ENCODE data around the gene NTSR2. TPM values are rescaled to one million over a fixed set of nuclear protein-coding genes. Genes with fewer than 3 reads are reported as not detected.
A peak's percentile ranks its signal among the peaks of the same experiment; 100 is the strongest.

Gene NTSR2
- total RNA-seq, 1 experiment from 2014 or later, result not detected

DNA sequence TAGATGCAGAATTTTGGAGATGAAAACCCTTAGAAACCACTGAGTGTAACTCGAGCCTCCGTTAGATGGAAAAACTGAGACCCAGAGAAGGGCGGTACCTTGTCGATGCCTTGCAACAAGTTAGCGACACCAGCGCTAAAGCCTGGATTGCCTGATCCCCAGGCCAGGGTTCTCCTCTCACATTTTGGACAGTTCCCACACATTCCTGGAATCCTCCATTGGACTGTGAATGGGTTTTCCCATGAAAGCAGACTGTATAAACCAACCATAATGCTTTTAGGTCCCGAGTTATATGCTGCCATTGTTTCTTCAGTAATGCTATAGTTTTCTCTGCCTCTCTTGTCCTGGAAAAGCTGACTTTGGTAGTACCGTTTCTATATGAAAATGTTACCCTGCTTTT is 39.3 kb upstream of the NTSR2 start:
- H3K9me3 ChIP-seq (replicated peaks), result 0 out of 2 replicates have a peak, but pooled peaks cover 3% of the 10 kb centered on the region
- peak overlapping the region; percentile 78; the same call in 1 of the 2 replicates for H3K27ac ChIP-seq
- no peak for DNase-seq (ENCODE audit: low read depth in 1 of 2, low spot score in 2 of 2)
- H3K4me3 ChIP-seq, result no peak overlapping the region
- no peaks in the 10 kb centered on the region for H3K36me3 ChIP-seq
- H3K27me3 ChIP-seq (replicated peaks), result no peaks in the 10 kb centered on the region
- H3K4me1 ChIP-seq (replicated peaks), result peaks cover 32% of the 10 kb centered on the region

DNA sequence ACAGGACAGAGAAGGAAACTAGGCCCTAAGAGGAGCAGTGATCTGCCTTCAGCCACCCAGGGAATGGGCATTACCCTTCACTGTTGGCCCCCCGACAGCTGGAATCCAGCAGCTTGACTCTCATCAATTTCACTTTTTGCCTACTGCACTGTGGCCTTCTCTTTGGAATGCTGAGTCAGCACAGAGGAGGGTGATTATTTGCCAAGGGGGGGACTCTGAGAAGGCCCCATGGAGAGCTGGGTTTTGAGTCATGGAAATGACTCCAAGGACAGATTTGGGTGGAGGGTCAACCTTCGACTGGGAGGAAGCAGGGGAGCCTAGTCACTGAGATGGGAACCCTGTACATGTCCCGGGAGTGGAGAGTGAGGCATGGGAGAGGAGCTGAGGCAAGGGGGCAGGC is 38.1 kb upstream of the NTSR2 start:
- Histone ChIP-seq H3K9me3 (replicated peaks) (0 out of 2 replicates have a peak, but pooled peaks cover 3% of the 10 kb centered on the region), H3K36me3 (no peaks in the 10 kb centered on the region), H3K4me3 (no peak overlapping the region), H3K27ac (no peak overlapping the region), H3K4me1 (replicated peaks) (peaks cover 44% of the 10 kb centered on the region), H3K27me3 (replicated peaks) (no peaks in the 10 kb centered on the region)
- DNase-seq (ENCODE audit: low read depth in 1 of 2, low spot score in 2 of 2), result no peak

GRCh38 chr2:11705711-11706110 is 35.7 kb upstream of the NTSR2 start:
- H3K36me3 ChIP-seq, result no peaks in the 10 kb centered on the region
- 0 out of 2 replicates have a peak, but pooled peaks cover 3% of the 10 kb centered on the region for H3K9me3 ChIP-seq (replicated peaks)
- peaks cover 32% of the 10 kb centered on the region for H3K4me1 ChIP-seq (replicated peaks)
- no peak for DNase-seq (ENCODE audit: low read depth in 1 of 2, low spot score in 2 of 2)
- no peaks in the 10 kb centered on the region for H3K27me3 ChIP-seq (replicated peaks)
- no peak overlapping the region for H3K27ac ChIP-seq
- H3K4me3 ChIP-seq, result no peak overlapping the region

DNA sequence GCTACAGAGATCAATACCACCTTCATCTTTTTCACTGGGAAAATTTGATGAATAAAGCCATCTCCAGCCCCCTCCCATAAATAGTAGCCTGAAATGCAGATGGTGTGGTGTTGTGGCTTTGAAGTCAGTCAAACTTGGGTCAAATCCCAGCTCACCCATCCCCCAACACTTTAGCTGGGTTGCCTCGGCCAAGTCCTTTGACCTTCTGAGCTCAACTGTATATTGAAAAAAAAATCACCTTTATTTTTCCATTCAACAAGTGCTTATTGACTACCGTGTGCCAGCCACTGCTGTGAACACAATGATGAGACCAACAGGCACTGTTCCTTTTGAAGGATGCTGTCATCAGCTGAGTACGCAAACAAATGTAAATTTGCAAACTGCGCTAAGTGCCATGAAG is 35.1 kb upstream of the NTSR2 start:
- H3K36me3 ChIP-seq, result no peaks in the 10 kb centered on the region
- H3K4me1 ChIP-seq (replicated peaks), result peaks cover 26% of the 10 kb centered on the region
- H3K4me3 ChIP-seq, result no peak overlapping the region
- H3K9me3 ChIP-seq (replicated peaks), result 0 out of 2 replicates have a peak, but pooled peaks cover 3% of the 10 kb centered on the region
- DNase-seq (ENCODE audit: low read depth in 1 of 2, low spot score in 2 of 2), result no peak
- no peak overlapping the region for H3K27ac ChIP-seq
- no peaks in the 10 kb centered on the region for H3K27me3 ChIP-seq (replicated peaks)

- Histone ChIP-seq H3K9me3 (replicated peaks) (0 out of 2 replicates have a peak, but pooled peaks cover 3% of the 10 kb centered on the region), H3K4me3 (no peak overlapping the region), H3K27ac (no peak overlapping the region), H3K4me1 (replicated peaks) (peaks cover 17% of the 10 kb centered on the region), H3K27me3 (replicated peaks) (no peaks in the 10 kb centered on the region), H3K36me3 (no peaks in the 10 kb centered on the region)
- DNase-seq (ENCODE audit: low read depth in 1 of 2, low spot score in 2 of 2), result peak in 1 of 2 experiments; percentile 55
These were observed 33.7 kb upstream of the NTSR2 start for GRCh38 chr2:11703700-11704099.

- Histone ChIP-seq H3K27ac (no peak overlapping the region), H3K36me3 (no peaks in the 10 kb centered on the region), H3K4me3 (no peak overlapping the region), H3K27me3 (replicated peaks) (no peaks in the 10 kb centered on the region), H3K9me3 (replicated peaks) (0 out of 2 replicates have a peak, but pooled peaks cover 3% of the 10 kb centered on the region), H3K4me1 (replicated peaks) (peaks cover 25% of the 10 kb centered on the region)
- no peak for DNase-seq (ENCODE audit: low read depth in 1 of 2, low spot score in 2 of 2)
These were observed 33.0 kb upstream of the NTSR2 start for GRCh38 chr2:11702946-11703345.

DNA sequence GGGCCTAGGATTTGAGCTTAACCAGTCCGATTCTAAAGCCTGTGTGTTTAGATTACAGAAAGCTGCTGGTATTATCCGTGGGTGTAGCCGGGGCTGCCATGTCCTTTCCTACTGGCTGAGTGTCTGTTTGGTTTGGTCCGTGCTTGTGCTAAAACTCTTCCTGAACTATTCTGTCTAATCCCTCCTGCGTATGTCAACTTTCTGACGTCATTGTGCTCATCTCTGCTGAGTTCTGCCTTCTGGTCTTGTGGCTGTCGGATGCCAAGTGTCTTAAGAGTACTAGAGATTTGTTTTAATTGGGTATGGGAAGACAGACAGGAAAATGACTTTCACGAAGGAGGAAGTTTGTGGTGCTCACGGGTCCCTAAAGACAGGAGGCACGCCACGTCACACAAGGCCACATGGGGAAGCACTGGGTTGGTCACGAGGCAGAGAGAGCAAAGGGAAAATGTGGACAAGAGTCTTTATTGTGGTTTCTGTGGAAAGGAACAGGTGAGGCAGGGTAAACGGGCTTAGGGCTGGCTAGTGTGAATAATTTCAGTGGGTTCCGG is 31.8 kb upstream of the NTSR2 start:
- Histone ChIP-seq H3K4me1 (replicated peaks) (peaks cover 36% of the 10 kb centered on the region), H3K27ac (no peak overlapping the region), H3K36me3 (no peaks in the 10 kb centered on the region), H3K9me3 (replicated peaks) (0 out of 2 replicates have a peak, but pooled peaks cover 3% of the 10 kb centered on the region), H3K4me3 (no peak overlapping the region), H3K27me3 (replicated peaks) (no peaks in the 10 kb centered on the region)
- DNase-seq (ENCODE audit: low read depth in 1 of 2, low spot score in 2 of 2), result no peak

DNA sequence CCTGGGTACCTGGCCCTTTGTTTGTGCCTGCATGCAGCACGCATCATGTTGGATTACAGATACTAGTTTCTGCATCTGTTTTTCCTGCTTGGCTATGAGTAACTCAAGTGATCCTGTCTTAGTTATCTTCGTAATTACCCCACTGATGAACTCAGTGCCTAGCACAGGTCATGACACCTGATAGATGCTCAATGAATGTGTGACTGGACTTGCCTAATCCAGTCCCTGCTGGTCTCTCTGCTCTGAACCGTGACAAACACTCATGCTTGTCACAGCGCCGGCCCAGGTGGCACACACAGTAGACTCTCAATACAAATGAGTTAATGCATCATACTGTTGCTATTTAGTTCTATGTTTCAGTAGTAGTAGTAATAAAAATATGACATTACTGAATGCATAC is 31.2 kb upstream of the NTSR2 start:
- Histone ChIP-seq H3K9me3 (replicated peaks) (0 out of 2 replicates have a peak, but pooled peaks cover 3% of the 10 kb centered on the region), H3K27ac (no peak overlapping the region), H3K4me1 (replicated peaks) (peaks cover 42% of the 10 kb centered on the region), H3K27me3 (replicated peaks) (no peaks in the 10 kb centered on the region), H3K4me3 (no peak overlapping the region), H3K36me3 (no peaks in the 10 kb centered on the region)
- no peak for DNase-seq (ENCODE audit: low read depth in 1 of 2, low spot score in 2 of 2)

DNA sequence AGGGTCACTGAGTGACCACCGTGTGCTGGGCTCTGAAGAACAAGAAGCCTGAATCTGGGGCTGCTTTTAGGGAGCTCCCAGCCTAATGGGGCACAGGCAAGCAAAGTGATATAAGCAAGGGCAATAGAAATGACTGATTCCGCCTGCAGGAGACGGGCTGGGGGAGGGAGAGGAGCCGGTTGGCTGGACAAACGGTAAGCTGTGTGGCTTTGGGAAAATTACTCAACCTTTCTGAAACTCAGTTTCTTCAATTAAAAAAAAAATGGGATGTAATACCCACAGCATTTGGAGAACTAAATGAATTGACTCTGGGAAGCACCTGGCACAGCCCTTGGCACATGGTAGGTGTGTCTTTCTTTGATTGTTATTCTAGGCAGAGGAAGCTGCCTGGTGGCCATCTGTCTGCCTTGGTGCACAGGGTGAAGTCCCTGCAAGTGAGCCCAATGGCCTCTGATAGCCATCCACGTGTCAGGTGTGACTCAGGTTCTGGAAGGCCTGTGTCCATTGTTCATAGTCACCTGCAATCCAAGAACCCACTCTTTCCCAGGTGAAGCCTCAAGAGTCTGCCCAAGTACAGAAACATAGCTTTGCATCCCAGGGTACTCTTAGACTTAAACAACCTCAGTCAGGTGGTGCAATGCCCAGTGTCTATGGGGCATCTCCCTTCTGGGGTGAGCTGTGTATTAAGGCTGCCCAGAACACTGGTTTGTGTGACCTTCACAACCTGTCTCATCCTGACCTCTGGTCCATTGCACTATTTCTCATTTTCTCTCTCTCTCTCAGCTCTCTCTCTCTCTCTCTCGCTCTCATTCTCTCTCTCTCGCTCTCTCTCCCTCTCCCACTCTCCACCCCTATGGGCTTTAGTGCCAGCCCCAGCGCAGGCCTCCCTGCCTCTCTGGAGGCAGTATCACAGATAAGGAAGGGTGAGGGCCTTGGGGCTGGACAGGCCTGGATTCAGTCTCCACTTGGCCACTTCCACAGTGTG is 30.0 kb upstream of the NTSR2 start:
- H3K4me3 ChIP-seq, result no peak overlapping the region
- H3K27me3 ChIP-seq (replicated peaks), result no peaks in the 10 kb centered on the region
- no peaks in the 10 kb centered on the region for H3K36me3 ChIP-seq
- H3K4me1 ChIP-seq (replicated peaks), result peaks cover 42% of the 10 kb centered on the region
- DNase-seq (ENCODE audit: low read depth in 1 of 2, low spot score in 2 of 2), result no peak
- H3K27ac ChIP-seq, result no peak overlapping the region
- H3K9me3 ChIP-seq (replicated peaks), result 0 out of 2 replicates have a peak, but pooled peaks cover 3% of the 10 kb centered on the region

- no peaks in the 10 kb centered on the region for H3K9me3 ChIP-seq (replicated peaks)
- H3K27ac ChIP-seq, result peak overlapping the region; percentile 77
- H3K4me3 ChIP-seq, result no peak overlapping the region
- no peaks in the 10 kb centered on the region for H3K27me3 ChIP-seq (replicated peaks)
- peaks cover 30% of the 10 kb centered on the region for H3K4me1 ChIP-seq (replicated peaks)
- peak; percentile 13 to 62 for DNase-seq (ENCODE audit: low read depth in 1 of 2, low spot score in 2 of 2)
- no peaks in the 10 kb centered on the region for H3K36me3 ChIP-seq
These were observed 28.3 kb upstream of the NTSR2 start for GRCh38 chr2:11698009-11698922.

GRCh38 chr2:11697103-11697871 is 27.3 kb upstream of the NTSR2 start:
- H3K27me3 ChIP-seq (replicated peaks), result no peaks in the 10 kb centered on the region
- peaks cover 26% of the 10 kb centered on the region for H3K4me1 ChIP-seq (replicated peaks)
- H3K4me3 ChIP-seq, result no peak overlapping the region
- H3K36me3 ChIP-seq, result no peaks in the 10 kb centered on the region
- no peaks in the 10 kb centered on the region for H3K9me3 ChIP-seq (replicated peaks)
- H3K27ac ChIP-seq, result peak overlapping the region; percentile 77
- peak; percentile 81 to 88 for DNase-seq (ENCODE audit: low read depth in 1 of 2, low spot score in 2 of 2)

- Histone ChIP-seq H3K4me3 (no peak overlapping the region), H3K9me3 (replicated peaks) (no peaks in the 10 kb centered on the region), H3K27ac (peak overlapping the region; percentile 77), H3K4me1 (replicated peaks) (peaks cover 26% of the 10 kb centered on the region), H3K27me3 (replicated peaks) (no peaks in the 10 kb centered on the region), H3K36me3 (no peaks in the 10 kb centered on the region)
- no peak for DNase-seq (ENCODE audit: low read depth in 1 of 2, low spot score in 2 of 2)
These were observed 26.7 kb upstream of the NTSR2 start for GRCh38 chr2:11696736-11697102.

GRCh38 chr2:11695576-11695975 is 25.6 kb upstream of the NTSR2 start:
- H3K4me1 ChIP-seq (replicated peaks), result peaks cover 26% of the 10 kb centered on the region
- no peaks in the 10 kb centered on the region for H3K27me3 ChIP-seq (replicated peaks)
- H3K27ac ChIP-seq, result no peak overlapping the region
- no peaks in the 10 kb centered on the region for H3K36me3 ChIP-seq
- DNase-seq (ENCODE audit: low read depth in 1 of 2, low spot score in 2 of 2), result no peak
- no peak overlapping the region for H3K4me3 ChIP-seq
- H3K9me3 ChIP-seq (replicated peaks), result no peaks in the 10 kb centered on the region
